Stimulated activated CD4-positive, alpha-beta T cell treated with anti-CD3 and anti-CD28 coated beads, Interleukin-12 subunit alpha, Interleukin-12 subunit beta, amount 100 ng/mL, for 48 hours (primary cell): ENCODE results near the gene EOLA2.
"Not testable (repeated sequence)": the region's sequence is repeated elsewhere in the genome, so short reads cannot be mapped to it uniquely, and the experiment has no call there.

ENCODE experiments used
- DNase-seq, 3 donors: peaks; one replicate each; pipeline ENCODE4 v3.0.0-alpha.2; 2020; ENCODE audit warnings: low read depth in 2 of 3, low spot score in 1 of 3

Gene EOLA2

DNA sequence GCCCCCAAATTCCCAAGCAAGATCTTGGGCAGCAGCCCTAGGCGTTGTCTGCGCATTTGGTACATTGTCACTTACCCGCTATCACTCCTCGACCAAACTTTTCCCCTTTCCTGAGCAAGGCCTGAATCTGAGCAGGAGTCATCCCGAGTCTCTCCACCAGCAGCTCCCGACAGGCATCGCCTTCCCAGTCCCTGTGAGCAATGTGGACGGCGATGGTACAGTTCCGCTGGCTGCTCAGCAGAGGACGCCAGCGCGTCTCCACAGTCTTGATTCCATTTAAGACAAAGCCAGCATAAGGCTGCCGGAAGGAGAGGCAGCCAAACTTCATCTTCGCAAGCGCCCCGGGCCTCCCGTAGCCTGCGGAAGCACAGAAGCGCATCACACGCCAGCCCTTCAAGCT lies 4.7 kb downstream of the EOLA2 start:
- DNase-seq, result not testable (repeated sequence)

DNA sequence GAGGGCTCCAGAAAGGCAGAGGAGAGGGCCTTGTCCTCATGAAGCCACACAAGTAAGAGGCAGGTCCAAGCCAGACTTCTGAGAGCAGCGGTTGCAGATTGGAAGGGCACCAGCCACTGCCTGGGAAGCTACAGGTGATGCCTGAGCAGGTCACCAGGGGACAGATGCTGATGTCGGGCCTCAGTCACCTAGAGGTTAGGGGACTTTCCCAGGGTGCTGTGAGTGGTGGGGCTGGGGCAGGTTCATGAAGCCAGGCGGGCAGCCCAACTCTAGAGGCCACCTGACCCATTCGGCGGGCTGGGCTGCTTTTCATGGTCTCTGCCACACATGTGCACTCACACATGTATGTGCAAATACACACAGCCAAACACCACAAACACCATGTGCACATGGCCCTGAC lies 5.3 kb downstream of the EOLA2 start:
- DNase-seq, result not testable (repeated sequence)

DNA sequence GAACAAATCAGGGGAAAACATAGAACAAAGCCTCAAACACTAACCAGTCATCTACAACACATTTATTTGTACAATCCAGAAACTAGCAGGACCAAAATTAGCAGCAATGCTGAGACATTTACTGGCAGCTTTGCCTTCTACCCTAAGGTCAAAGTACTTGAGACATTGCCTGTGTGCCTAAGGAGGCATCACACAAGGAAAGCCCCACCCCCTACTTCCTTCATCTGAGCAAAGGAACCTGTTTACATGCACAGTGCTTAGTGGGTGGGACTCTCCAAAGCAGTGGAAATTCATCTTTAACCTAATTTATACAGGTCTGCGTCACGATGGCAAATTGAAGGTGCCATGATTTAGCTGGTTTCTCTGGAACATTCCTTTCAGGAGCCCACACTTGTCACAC lies 6.1 kb downstream of the EOLA2 start:
- DNase-seq, result not testable (repeated sequence)

DNA sequence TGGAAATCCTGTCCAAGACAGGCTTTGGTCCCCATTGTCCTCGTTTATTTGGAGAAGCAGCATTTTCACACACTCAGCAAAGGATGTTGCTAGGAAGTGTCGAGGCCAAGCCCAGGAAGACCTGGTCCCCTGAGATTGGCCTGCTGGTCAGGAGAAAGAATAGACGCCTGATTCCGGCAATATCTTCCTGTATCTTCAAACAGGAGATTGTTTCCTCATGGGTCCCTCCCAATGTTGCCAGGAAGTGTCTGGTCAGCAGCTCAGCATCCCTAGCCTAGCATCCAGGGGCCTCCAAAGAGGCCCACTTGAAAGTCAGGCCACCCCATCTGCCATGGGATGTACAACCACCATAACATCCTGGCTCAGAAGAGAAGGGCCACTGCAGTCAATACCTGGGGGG lies 6.9 kb downstream of the EOLA2 start:
- DNase-seq, result not testable (repeated sequence)

DNA sequence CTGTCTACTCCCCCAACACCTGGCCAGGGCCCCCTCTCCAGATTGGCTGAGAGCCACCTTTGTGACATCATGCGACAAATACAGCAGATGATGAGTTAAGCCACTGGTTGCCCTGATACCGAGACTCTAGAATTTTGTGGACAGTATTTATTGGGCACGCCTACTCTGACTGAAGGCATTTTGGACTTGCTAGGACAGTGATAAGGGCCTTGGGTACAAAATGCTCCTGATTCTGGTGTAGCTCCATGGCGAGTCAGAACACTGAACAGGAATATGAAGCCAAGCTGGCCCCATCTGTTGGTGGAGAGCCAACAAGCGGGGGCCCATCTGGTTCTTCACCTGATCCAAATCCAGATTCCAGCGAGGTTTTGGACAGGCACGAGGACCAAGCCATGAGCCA lies 8.9 kb downstream of the EOLA2 start, which contains the start of gene HSFX4:
HSFX4 (plus strand) TSS at position 174 of the 400 bp plus-strand sequence; CDS start at position 246, 72 bp downstream.
- DNase-seq, result not testable (repeated sequence)

DNA sequence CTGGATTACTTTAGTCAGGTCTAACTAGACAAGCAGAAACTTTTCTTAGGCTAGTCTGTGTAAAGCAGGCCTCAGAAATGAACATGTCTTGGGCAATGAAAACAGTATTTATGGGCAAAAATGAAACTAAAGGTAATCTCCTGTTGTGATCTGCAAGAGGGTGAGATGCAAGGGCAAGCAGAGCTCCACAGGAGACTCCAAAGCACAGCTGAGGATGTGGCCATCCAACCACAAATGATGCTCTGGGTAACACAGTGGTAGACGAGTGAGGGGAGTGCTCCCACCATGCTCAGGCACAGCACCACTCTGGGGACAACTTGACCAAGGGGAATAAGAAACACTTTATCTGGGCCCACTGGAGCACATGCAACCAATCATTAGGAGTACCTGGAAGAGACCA lies 9.7 kb downstream of the EOLA2 start:
- not testable (repeated sequence) for DNase-seq

DNA sequence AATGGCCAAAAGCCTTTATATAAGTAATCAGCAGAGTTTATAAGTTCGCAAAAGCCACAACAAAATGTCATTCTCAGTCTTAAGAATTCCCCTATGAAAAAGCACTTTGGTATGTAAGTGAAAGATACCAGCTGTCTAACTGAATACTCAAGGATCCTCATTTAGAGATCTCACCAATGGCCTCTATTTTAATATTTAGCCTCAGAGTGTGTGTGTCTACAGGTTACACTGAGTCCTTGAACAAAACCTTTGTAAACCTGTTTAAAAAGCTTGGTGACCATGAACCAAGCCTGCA lies 10.4 kb downstream of the EOLA2 start:
- DNase-seq, result not testable (repeated sequence)

DNA sequence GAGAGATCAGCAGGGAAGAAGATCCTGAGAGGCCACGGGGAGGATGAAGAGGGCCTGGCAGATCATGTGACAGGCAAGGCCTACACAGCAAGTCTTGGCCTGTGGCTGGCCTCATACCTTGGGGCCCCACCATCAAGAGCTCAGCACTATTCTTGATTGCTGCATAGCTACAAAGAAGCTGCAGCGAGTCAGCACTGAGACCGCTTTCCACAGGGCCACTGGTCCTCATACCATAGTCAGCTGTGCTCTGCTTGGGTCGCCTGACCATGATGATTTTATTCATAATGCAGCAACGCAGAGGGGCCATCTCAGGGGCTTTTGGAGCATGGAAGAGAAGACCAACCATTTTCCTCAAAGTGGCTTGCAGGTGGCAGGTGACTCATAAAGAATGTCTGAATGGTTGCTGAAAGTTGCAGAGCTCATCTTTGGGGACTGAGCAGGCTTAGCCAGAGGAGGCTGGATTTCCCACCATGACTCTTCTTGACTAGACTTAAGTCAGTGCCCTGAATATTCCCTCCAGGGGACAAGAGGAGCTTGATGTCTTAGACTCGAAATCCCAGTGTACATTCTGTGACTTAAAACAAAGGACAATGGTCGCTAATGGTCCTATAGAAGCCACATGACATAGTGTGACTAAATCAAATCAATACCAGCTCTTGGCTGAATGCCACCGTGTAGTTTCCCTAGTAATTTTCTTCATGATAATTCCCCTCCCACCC lies 10.9 kb downstream of the EOLA2 start:
- DNase-seq, result not testable (repeated sequence)

DNA sequence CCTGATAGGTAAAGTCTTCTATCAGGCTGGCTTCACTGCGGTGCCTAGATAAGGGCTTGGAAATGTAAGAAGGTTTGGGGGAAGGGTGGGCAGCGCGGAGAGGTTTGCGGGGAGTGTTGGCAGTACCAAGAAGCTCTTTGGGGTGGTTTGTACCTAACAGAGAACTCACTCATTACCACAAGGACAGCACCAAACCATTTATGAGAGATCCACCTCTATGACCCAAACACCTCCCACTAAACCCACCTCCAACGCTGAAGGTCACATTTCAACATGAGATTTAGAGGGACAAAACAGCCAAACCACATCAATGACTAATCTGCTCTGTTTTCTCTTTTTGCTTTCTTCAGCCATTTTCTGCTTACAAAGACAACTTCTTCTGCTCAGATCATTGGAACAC lies 13.9 kb downstream of the EOLA2 start:
- not testable (repeated sequence) for DNase-seq

DNA sequence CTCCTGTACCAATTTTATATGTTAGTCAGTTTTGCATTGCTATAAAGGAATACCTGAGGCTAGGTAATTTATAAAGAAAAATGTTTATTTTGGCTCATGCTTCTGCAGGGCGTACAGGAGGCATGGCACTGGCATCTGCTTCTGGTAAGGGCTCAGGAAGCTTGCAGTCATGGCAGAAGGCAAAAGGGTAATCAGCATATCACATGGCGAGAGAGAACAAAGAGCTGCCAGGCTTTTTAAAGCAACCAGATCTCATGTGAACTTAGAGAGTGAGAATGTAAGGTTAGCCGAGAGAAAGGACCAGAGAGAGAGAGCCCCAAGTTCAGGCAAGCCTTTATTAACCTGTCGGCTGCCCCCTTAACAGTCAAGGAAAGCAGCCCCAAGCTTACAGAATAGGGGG lies 14.5 kb downstream of the EOLA2 start:
- DNase-seq, result not testable (repeated sequence)

DNA sequence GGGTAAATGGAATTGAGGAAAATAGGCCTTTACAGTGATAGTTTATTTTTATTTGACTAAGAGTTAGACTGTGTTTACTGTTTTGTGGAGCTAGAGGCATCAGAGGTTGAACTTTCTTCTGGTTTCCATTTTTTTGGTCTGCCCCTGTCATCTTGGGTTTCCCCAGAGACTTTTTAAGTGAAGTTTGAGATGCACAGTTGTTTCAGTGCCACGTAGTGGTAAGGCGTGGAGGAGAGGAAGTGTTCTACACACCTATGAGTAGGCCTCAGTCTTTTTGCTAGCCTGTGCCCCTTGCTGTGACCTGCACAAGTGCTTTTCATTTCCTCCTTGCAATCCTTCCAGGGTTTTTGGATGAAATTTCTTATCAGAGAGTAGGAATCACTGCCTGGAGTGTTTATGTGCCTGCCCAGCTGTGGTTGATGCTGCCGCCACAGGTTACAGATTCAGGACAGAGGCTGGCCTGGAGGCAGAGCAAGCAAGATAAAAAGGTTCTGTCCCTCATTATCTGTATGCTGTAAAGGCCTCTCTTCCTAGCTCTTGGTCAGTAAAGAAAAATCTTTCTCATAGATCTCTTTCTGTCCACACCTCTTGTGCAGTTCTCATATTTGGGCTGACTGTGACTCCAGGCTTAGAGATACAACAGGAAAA lies 21.4 kb downstream of the EOLA2 start:
- no peak for DNase-seq

DNA sequence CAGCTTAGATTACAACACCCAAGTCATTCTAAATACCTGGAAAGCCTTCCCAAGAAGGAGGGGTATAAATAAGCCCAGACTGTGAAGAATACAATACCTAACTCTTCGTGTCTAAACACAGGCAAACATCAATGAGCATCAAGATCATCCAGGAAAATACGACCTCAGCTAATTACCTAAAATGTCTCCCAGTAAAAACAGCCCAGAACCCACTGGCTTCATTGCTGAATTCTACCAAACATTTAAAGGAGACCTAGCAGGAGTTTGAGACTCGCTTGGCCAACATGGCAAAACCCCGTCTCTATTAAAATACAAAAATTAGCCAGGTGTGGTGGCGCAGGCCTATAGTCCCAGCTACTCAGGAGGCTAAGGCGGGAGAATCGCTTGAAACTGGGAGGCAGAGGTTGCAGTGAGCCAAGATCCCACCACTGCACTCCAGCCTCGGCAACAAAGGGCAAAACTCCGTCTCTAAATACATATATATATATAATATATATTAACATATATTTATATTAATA lies 28.1 kb downstream of the EOLA2 start:
- DNase-seq, result no peak

DNA sequence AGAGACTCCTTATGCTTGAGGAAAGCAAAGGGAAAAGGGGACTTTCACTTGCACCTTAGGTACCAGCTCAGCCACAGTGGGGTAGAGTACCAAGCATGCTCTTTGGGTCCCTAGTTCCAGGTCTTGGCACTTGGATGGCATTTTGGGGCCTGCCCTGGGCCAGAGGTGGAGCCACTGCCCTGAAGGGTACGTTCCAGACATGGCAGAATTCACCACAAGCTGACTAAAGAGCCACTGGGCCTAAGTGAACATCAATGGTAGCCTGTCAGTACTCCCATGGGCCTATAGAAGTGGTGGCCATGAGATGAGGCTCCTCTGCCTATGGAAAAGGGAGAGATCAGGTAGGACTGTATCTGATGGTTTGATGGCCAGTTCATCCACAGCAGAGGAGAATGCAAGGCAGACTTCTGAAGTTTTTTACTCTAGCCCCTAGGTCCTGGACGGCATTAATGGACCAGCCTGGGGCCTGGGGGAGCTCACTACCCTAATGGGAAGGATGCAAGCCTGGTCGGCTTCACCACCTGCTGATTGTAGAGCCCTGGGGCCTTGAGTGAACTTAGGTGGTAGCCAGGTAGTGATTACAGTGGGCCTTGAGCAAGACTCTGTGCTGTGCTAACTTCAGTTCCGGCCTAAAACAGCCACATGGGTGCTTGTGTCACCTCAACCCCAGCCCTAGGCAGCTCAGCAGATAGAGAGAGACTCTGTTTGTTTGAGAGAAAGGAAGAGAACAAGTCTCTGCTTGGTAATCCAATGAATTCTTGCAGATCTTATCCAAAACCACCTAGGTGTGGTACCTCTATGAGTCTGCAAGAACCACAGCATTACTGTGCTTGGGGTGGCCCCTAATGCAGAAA lies 28.7 kb downstream of the EOLA2 start:
- DNase-seq, result no peak

DNA sequence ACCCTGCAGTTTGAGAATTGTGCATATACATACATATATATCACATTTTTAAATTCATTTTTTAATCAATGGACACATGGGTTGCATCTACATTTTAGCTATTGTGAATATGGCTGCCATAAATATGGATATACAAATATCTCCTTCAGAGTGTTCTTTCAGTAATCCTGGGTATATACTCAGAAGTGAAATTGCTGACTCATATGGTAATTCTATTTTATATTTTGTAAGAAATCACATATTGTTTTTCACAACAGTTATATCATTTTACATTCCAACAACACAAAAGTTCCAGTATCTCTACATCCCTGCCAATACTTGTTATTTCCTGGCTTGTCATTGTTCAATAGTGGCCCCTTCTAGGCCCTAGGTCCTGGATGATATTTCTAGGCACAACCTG lies 29.6 kb downstream of the EOLA2 start:
- no peak for DNase-seq

DNA sequence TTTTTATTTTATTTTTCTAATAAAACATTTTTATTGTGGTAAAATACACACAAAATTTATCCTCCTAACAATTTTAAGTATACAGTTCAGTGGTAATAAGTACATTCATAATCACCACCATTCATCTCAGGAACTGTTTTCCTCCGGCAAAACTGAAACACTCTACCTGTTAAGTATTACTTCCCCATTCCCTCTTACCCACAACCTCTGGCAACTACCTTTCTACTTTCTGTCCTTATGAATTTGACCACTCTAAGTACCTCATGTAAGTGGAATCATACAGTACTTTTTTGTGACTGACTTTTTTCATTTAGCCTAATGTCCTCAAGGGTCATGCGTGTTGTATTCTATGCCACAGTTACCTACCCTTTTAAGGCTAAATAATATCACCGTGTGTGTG lies 30.0 kb downstream of the EOLA2 start:
- no peak for DNase-seq

DNA sequence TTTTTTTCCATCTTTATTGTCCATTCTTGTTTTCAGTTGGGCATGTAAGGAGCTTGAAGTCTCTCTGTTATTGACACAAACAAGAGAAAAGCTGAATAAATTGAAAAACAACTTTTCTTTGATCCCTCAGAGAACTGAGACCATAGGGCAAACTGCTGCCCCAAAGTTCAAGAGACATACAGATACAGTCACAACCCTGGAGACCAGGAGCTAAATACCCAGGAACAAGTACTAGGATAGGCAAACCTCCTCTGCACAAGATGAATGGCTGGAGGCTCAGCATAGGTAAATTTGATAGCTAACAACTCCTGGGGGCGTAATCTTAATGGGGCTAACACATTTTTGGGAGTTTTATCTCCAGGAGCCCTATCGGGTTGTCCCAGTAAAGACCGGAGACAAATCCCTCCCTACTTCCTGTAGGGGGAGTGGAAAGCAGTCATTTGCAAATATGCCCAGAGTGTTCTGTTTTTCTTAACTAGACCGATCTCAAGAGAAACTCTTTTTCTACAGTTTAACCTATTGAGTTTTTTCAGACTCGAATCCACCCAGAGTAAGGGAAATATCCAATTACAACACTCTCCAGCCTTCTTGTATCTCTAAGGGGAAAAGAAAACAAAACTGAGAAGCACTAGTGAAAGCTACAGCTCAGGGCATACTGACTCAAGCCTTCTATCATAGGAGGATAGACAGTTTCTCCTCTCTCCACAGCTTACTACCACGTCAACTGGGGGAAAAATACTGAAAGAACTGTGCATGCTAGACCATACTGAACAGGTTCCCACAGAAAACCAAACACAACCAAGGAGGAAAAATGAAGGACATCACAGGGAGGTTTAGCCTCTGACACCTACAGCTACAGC lies 34.2 kb downstream of the EOLA2 start:
- DNase-seq, result no peak

DNA sequence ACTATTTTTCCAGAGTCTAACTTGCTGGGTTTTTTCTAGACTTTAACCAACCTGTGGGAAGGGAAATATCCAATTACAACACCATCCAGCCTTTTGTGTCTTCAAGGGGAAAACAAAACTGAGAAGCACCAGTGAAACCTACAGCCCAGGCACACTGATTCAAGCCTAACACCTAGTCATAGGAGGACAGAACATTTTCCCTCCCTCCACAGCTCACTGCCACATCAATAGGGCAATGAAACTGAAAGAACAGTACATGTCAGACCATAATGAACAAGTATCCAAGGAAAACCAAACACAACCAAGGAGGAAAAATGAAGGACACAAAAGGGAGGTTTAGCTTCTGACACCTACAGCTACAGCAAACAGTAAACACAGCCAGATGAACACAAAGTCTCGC lies 39.7 kb downstream of the EOLA2 start:
- DNase-seq, result no peak

DNA sequence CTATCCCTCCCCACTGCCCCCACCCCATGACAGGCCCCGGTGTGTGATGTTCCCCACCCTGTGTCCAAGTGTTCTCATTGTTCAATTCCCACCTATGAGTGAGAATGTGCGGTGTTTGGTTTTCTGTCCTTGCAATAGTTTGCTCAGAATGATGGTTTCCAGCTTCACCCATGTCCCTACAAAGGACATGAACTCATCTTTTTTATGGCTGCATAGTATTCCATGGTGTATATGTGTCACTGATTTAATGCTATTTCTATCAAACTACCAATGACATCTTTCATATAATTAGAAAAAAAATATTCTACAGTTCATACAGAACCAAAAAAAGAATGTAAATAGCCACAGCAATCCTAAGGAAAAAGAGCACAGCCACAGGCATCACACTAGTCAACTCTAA lies 47.5 kb downstream of the EOLA2 start:
- not testable (repeated sequence) for DNase-seq
